Karpas-422 (cell line): ENCODE measurements around the gene MAP3K8. TPM values are rescaled to one million over a fixed set of nuclear protein-coding genes. Genes with fewer than 3 reads are reported as not detected.
"Not testable (repeated sequence)": the region's sequence is repeated elsewhere in the genome, so short reads cannot be mapped to it uniquely, and the experiment has no call there.

Experiments used
- DNase-seq: peaks from one replicate; pipeline ENCODE4 v3.0.0-alpha.2; 2015
- H2AFZ ChIP-seq: fragments of 200-600 bp; sonication (generic); 2 replicates; pipeline ENCODE4 v1.6.1; 2014; ENCODE audit warnings: antibody characterized with exemption, low read length, mixed read lengths
- H3K27ac ChIP-seq: fragments of 200-600 bp; sonication (generic); 2 replicates; pipeline ENCODE4 v1.5.1; 2014; ENCODE audit warnings: mild to moderate bottlenecking, low read length, moderate library complexity
- H3K27me3 ChIP-seq: fragments of 200-600 bp; sonication (generic); 2 replicates; pipeline ENCODE4 v1.6.1; 2014; ENCODE audit warnings: low read length, mixed read lengths
- H3K36me3 ChIP-seq: fragments of 200-600 bp; sonication (generic); 2 replicates; pipeline ENCODE4 v1.6.1; 2014; ENCODE audit warnings: low read length, mixed read lengths; ENCODE audit not compliant: insufficient read depth
- H3K4me1 ChIP-seq: fragments of 200-600 bp; sonication (generic); 2 replicates; pipeline ENCODE4 v1.6.1; 2014; ENCODE audit warnings: mild to moderate bottlenecking, low read length, mixed read lengths
- H3K4me2 ChIP-seq: fragments of 200-600 bp; sonication (generic); 2 replicates; pipeline ENCODE4 v1.6.1; 2014; ENCODE audit warnings: low read length, low read depth, mild to moderate bottlenecking; ENCODE audit not compliant: poor library complexity, severe bottlenecking
- H3K4me3 ChIP-seq: fragments of 200-600 bp; sonication (generic); 2 replicates; pipeline ENCODE4 v1.5.1; 2014; ENCODE audit warnings: mild to moderate bottlenecking, antibody characterized with exemption, low read length, mixed read lengths
- H3K79me2 ChIP-seq: fragments of 200-600 bp; sonication (generic); 2 replicates; pipeline ENCODE4 v1.6.1; 2014; ENCODE audit warnings: mild to moderate bottlenecking, low read length, mixed read lengths
- H3K9ac ChIP-seq: fragments of 200-600 bp; sonication (generic); 2 replicates; pipeline ENCODE4 v1.6.0; 2014; ENCODE audit warnings: low read length
- H3K9me2 ChIP-seq: fragments of 200-600 bp; sonication (generic), shearing (Covaris generic); replicated peaks from 2 replicates; pipeline ENCODE4 v1.6.0; 2014; ENCODE audit warnings: mild to moderate bottlenecking, low read length, moderate library complexity; ENCODE audit not compliant: insufficient read depth
- H3K9me3 ChIP-seq: fragments of 300-700, 200-600 bp; sonication (generic); 2 replicates; pipeline ENCODE4 v1.6.1; 2014; ENCODE audit warnings: low read length, mixed read lengths
- H4K20me1 ChIP-seq: fragments of 200-600 bp; sonication (generic); 2 replicates; pipeline ENCODE4 v1.6.1; 2014; ENCODE audit warnings: mild to moderate bottlenecking, antibody characterized with exemption, low read length, low read depth; ENCODE audit not compliant: insufficient read depth
- total RNA-seq: library from RNA; depleted of rRNA; stranded (reverse); fragments of >200 nt; shearing (Covaris generic); gene quantifications from 2 replicates; pipeline ENCODE4 v1.2.3, GENCODE V29; 2014; ENCODE audit warnings: low replicate concordance

The MAP3K8 gene
- total RNA-seq, 1 experiment from 2014 or later, result 69.8 TPM

DNA sequence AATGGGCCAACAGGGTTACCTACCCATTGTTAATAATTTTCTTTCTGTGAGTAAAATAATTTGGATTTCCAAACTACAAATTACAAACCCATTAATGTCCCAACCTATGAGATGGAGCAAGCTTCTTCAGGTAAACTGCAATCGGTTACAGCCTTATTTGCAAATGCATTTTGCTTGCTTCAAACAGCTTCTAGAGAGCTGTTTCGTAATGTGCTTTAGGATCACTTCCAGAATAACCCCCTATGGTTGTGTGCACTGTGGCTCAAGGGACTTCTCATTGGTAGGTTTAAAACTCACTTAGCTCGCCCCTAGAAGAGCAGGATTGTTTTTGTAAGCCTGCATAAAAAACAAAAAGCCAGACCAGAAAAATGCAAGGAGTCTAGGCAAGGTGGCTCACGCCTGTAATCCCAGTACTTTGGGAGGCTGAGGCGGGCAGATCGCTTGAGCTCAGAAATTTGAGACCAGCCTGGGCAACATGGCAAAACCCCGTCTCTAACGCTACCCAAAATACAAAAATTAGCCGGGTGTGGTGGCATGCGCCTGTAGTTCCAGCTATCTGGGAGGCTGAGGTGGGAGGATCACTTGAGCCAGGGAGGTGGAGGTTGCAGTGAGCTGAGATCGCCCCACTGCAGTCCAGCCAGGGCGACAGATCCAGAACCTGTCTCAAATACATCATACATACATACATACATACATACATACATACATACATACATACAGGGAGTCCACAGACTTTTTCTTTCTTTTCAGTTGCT is 3.3 kb upstream of the MAP3K8 start:
- Histone ChIP-seq H3K27ac (peak overlapping the region; percentile 94), H3K4me1 (peaks cover 68% of the 10 kb centered on the region), H2AFZ (no peak overlapping the region), H3K4me3 (peak overlapping the region; percentile 5; the same call in 1 of the 2 replicates), H3K9me2 (no peaks in the 10 kb centered on the region), H3K4me2 (peak overlapping the region; percentile 58), H3K79me2 (peaks cover 65% of the 10 kb centered on the region), H3K27me3 (no peaks in the 10 kb centered on the region), H3K9me3 (no peaks in the 10 kb centered on the region), H3K36me3 (peaks cover 7% of the 10 kb centered on the region; the same call in 1 of the 2 replicates), H3K9ac (peak overlapping the region; percentile 23), H4K20me1 (peaks cover under 1% of the 10 kb centered on the region; the same call in 1 of the 2 replicates)
- DNase-seq, result peak; percentile 69

DNA sequence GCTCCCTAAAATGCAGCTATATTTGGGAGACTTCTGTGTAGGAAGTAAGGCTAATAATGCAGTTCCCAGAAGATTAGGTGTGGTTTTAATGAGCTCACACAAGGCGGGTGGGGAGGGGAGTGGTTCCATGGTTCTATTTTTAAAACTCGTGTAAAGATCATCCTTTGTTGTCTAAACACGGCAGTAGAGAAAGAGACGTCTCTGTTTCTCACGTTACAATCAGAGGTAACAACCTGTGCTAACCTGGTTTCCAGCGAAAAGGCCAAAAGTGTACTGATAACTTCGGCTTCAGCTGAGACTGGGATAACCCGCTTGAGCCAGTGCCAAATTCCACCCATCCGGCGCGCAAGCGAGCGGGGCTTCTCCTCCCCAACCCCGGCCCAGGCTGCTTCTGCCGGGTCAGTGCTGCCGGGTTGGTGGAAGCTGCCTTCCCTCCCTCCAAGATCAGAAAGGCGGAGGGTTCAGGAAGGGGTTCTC is 2.5 kb upstream of the MAP3K8 start:
- Histone ChIP-seq H3K27me3 (no peaks in the 10 kb centered on the region), H3K9ac (peak overlapping the region; percentile 23; the same call in 1 of the 2 replicates), H3K36me3 (peaks cover 13% of the 10 kb centered on the region; the same call in 1 of the 2 replicates), H3K79me2 (peaks cover 68% of the 10 kb centered on the region), H3K27ac (peak overlapping the region; percentile 94), H3K9me3 (no peaks in the 10 kb centered on the region), H2AFZ (no peak overlapping the region), H3K9me2 (no peaks in the 10 kb centered on the region), H3K4me3 (no peak overlapping the region), H3K4me1 (peaks cover 70% of the 10 kb centered on the region), H4K20me1 (peaks cover 7% of the 10 kb centered on the region; the same call in 1 of the 2 replicates), H3K4me2 (peak overlapping the region; percentile 12)
- DNase-seq, result peak; percentile 49

DNA sequence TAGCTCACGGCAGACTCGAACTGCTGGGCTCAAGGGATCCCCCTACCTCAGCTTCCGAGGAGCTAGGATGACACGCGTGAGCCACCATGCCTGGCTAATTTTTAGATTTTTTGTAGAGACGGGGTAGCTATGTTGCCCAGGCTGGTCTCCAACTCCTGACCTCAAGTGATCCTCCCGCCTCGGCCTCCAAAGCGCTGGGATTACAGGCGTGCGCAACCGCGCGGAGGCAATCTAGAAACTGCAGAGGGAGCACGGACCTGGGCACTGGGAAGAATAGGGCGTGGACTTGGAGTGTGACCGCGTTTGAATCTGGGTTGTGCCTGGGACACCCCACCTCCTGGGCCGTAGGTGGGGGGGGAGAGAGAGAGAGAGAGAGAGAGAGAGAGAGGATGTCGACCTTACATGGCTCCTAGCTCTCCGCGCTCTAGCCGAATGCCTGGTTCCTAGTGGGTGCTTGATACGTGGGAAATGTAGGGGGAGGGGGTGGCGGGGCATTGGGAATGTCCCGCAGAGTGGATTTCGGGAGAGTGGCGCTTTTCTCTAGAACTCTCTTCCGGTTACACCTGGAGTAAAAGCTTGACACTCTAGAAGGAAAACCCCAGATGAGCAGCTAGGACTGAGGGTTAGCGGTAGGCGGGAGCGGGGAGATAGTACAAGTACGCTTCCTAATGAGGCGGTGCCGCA is 1.2 kb upstream of the MAP3K8 start:
- Histone ChIP-seq H3K9ac (peak overlapping the region; percentile 98), H3K4me3 (peak overlapping the region; percentile 92), H3K79me2 (peaks cover 75% of the 10 kb centered on the region), H3K36me3 (peaks cover 25% of the 10 kb centered on the region), H3K9me2 (no peaks in the 10 kb centered on the region), H3K27me3 (no peaks in the 10 kb centered on the region), H3K4me1 (peaks cover 70% of the 10 kb centered on the region), H3K4me2 (peak overlapping the region; percentile 96), H4K20me1 (peaks cover 14% of the 10 kb centered on the region), H3K27ac (peak overlapping the region; percentile 97), H3K9me3 (no peaks in the 10 kb centered on the region), H2AFZ (no peak overlapping the region)
- peak; percentile 47 for DNase-seq

DNA sequence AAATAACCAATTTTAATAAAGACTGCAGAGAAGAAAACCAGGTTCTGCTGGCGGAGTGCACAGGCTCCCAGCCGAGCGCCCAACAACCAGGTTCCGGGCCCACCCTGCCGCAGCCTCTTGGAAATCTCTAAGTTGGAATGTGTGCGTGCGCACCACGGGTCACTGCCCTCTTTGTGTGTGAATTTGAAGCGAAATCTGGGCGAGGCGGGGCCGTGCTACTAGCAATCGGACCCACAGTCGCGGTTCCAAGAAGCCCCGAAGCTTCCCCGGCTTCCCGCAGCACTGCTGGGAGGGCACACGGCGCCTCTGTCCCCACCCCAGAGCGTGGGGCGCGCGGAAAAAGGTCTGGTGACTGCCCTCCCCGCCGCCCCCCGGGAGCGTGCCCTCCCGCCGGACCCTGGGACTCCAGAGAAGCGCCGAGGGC is 666 bp upstream of the MAP3K8 start:
- H3K4me1 ChIP-seq, result peaks cover 70% of the 10 kb centered on the region
- H2AFZ ChIP-seq, result no peak overlapping the region
- H3K9me2 ChIP-seq, result no peaks in the 10 kb centered on the region
- peak overlapping the region; percentile 97 for H3K27ac ChIP-seq
- peak; percentile 85 for DNase-seq
- no peaks in the 10 kb centered on the region for H3K27me3 ChIP-seq
- peaks cover 76% of the 10 kb centered on the region for H3K79me2 ChIP-seq
- H3K9me3 ChIP-seq, result no peaks in the 10 kb centered on the region
- peaks cover 20% of the 10 kb centered on the region for H4K20me1 ChIP-seq
- H3K4me3 ChIP-seq, result peak overlapping the region; percentile 92
- H3K9ac ChIP-seq, result peak overlapping the region; percentile 98
- H3K4me2 ChIP-seq, result peak overlapping the region; percentile 96
- peaks cover 31% of the 10 kb centered on the region for H3K36me3 ChIP-seq

DNA sequence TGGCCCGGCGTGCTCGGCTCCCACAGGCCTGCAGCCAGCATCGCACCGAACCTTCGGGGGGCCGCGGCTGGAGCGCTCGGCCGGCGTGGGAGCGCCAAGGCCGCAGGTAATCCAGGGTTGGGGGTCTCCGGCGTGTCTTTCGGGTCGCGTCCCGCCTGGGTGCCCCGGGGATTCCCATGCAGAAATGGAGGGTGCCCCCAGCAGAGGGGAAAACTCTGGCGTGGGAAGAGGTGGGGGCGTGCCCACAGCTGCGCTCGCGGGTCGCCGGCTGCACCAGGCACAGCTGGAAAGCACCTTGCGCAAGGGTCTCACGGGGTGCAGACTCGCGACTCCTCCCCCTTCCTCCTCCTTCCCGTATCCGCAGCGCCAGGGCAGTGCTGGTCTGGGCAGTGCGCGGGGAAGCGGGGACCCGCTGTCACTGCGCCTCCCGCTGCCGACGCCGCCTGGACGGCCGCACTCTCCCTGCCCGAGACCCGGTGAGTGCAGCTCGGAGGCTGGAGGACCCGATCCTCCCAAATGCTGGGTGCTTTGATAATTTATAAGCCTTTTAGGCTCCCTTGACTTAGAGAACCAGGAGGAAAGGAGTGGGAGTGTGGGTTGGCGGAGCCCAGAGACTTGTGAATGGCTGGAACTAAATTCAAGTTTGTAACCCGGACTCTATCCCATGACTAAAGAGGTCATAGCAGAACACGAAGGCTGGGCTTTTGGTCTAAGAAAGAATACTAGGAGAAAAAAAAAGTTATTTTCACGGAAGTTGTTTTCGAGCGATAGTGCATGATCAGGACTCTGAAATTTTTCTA is 489 bp downstream of the MAP3K8 start:
- peak overlapping the region; percentile 98 for H3K9ac ChIP-seq
- peak overlapping the region; percentile 97 for H3K27ac ChIP-seq
- peaks cover 70% of the 10 kb centered on the region for H3K4me1 ChIP-seq
- DNase-seq, result peak; percentile 91
- H3K4me2 ChIP-seq, result peak overlapping the region; percentile 96
- no peaks in the 10 kb centered on the region for H3K27me3 ChIP-seq
- peaks cover 42% of the 10 kb centered on the region for H3K36me3 ChIP-seq
- no peaks in the 10 kb centered on the region for H3K9me2 ChIP-seq
- H3K4me3 ChIP-seq, result peak overlapping the region; percentile 92
- H4K20me1 ChIP-seq, result peaks cover 28% of the 10 kb centered on the region
- H3K9me3 ChIP-seq, result no peaks in the 10 kb centered on the region
- peaks cover 79% of the 10 kb centered on the region for H3K79me2 ChIP-seq
- no peak overlapping the region for H2AFZ ChIP-seq

DNA sequence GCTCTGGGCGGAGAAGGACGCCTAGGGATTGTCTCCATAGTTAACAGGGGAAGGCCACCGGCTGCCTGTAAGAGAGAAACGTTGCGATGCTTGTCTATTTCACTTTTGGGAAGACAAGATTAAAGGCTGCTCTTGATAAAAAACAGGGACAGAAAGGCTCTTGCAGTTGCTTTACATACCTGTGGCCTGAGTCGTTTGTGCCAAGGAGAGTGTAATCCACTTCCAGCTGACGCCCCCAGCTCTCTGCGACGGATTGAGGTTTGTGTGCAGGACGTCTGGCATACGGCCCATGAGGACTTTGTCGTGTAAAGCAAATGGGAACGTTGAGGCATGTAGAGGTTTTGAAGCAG is 1.1 kb downstream of the MAP3K8 start:
- peak overlapping the region; percentile 98 for H3K9ac ChIP-seq
- H4K20me1 ChIP-seq, result peaks cover 28% of the 10 kb centered on the region
- H3K9me2 ChIP-seq, result no peaks in the 10 kb centered on the region
- peaks cover 47% of the 10 kb centered on the region for H3K36me3 ChIP-seq
- H3K4me3 ChIP-seq, result peak overlapping the region; percentile 92
- H3K27ac ChIP-seq, result peak overlapping the region; percentile 97
- DNase-seq, result peak; percentile 78
- H2AFZ ChIP-seq, result no peak overlapping the region
- peak overlapping the region; percentile 96 for H3K4me2 ChIP-seq
- H3K27me3 ChIP-seq, result no peaks in the 10 kb centered on the region
- peaks cover 70% of the 10 kb centered on the region for H3K4me1 ChIP-seq
- peaks cover 82% of the 10 kb centered on the region for H3K79me2 ChIP-seq
- H3K9me3 ChIP-seq, result no peaks in the 10 kb centered on the region

DNA sequence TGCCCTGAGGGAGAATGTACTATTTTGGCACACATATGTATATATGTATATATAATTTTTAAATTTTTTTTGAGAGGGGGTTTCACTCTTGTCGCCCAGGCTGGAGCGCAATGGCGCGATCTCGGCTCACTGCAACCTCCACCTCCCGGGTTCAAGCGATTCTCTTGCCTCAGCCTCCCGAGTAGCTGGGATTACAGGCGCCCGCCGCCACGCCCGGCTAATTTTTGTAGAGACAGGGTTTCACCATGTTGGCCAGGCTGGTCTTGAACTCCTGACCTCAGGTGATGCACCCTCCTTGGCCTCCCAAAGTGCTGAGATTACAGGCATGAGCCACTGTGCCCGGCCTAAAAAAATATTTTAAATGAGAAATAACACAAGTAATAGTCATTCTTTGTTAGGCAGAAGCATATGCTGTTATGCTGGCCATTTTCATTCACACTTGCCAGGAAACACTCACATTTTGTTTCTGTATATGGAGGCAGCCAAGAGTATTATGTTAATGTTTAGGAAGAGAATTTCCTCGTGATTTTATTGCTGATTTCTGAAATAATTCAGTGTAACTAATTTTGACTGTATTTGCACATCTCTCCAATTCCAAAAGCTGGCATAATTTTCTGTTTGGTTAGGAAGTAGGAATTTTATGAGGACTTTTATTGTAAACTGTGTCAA is 1.6 kb downstream of the MAP3K8 start:
- not testable (repeated sequence) for H3K9me3 ChIP-seq, H3K9me2 ChIP-seq, H2AFZ ChIP-seq, H3K27me3 ChIP-seq
- H3K4me1 ChIP-seq, result peaks cover 70% of the 10 kb centered on the region
- H3K27ac ChIP-seq, result peak overlapping the region; percentile 97
- H3K9ac ChIP-seq, result peak overlapping the region; percentile 98
- H3K4me3 ChIP-seq, result peak overlapping the region; percentile 92
- peak overlapping the region; percentile 96 for H3K4me2 ChIP-seq
- peaks cover 32% of the 10 kb centered on the region for H4K20me1 ChIP-seq
- H3K79me2 ChIP-seq, result peaks cover 84% of the 10 kb centered on the region
- peaks cover 53% of the 10 kb centered on the region for H3K36me3 ChIP-seq
- peak; percentile 44 for DNase-seq
